ENCODE measurements around the gene TFDP1. TPM values are rescaled to one million over a fixed set of nuclear protein-coding genes. Genes with fewer than 3 reads are reported as not detected.

The TFDP1 gene
- polyA plus RNA-seq, 1 donor = 45.7 TPM

GRCh38 chr13:113632706-113633484 is 48.3 kb downstream of the TFDP1 start:
- DNase-seq (ENCODE audit: low read depth) = no peak

- DNase-seq (ENCODE audit: low read depth) = no peak
Observed at GRCh38 chr13:113633485-113633873, 48.9 kb downstream of the TFDP1 start.

- no peak for DNase-seq (ENCODE audit: low read depth)
Observed at GRCh38 chr13:113634279-113635047, 49.9 kb downstream of the TFDP1 start.

- DNase-seq (ENCODE audit: low read depth) = no peak
Observed at GRCh38 chr13:113635048-113635420, 50.5 kb downstream of the TFDP1 start.

GRCh38 chr13:113635709-113636108 is 51.2 kb downstream of the TFDP1 start:
- DNase-seq (ENCODE audit: low read depth) = no peak

GRCh38 chr13:113636266-113636963 is 51.9 kb downstream of the TFDP1 start:
- DNase-seq (ENCODE audit: low read depth) = no peak

- no peak for DNase-seq (ENCODE audit: low read depth)
Observed at GRCh38 chr13:113637262-113638160, 53.0 kb downstream of the TFDP1 start.

- DNase-seq (ENCODE audit: low read depth) = no peak
Observed at GRCh38 chr13:113638173-113638746, 53.7 kb downstream of the TFDP1 start.

- DNase-seq (ENCODE audit: low read depth) = no peak
Observed at GRCh38 chr13:113638806-113639205, 54.3 kb downstream of the TFDP1 start.

- DNase-seq (ENCODE audit: low read depth) = no peak
Observed at GRCh38 chr13:113639616-113640262, 55.2 kb downstream of the TFDP1 start.

- no peak for DNase-seq (ENCODE audit: low read depth)
Observed at GRCh38 chr13:113641426-113641825, 56.9 kb downstream of the TFDP1 start.

- no peak for DNase-seq (ENCODE audit: low read depth)
Observed at GRCh38 chr13:113642563-113642962, 58.0 kb downstream of the TFDP1 start.

- DNase-seq (ENCODE audit: low read depth) = no peak
Observed at GRCh38 chr13:113643593-113643992, 59.0 kb downstream of the TFDP1 start.

- DNase-seq (ENCODE audit: low read depth) = no peak
Observed at GRCh38 chr13:113644800-113645199, 60.2 kb downstream of the TFDP1 start.

GRCh38 chr13:113645329-113645728 is 60.8 kb downstream of the TFDP1 start:
- DNase-seq (ENCODE audit: low read depth) = no peak

- no peak for DNase-seq (ENCODE audit: low read depth)
Observed at GRCh38 chr13:113646376-113646775, 61.8 kb downstream of the TFDP1 start.

- DNase-seq (ENCODE audit: low read depth) = no peak
Observed at GRCh38 chr13:113646921-113647340, 62.4 kb downstream of the TFDP1 start.

- no peak for DNase-seq (ENCODE audit: low read depth)
Observed at GRCh38 chr13:113647351-113648215, 63.0 kb downstream of the TFDP1 start.

- DNase-seq (ENCODE audit: low read depth) = no peak
Observed at GRCh38 chr13:113648216-113648610, 63.7 kb downstream of the TFDP1 start.

- no peak for DNase-seq (ENCODE audit: low read depth)
Observed at GRCh38 chr13:113649212-113649611, 64.7 kb downstream of the TFDP1 start.
